IPS-20b (cell line): ENCODE measurements around the gene RARA.
"Not testable (repeated sequence)": the region's sequence is repeated elsewhere in the genome, so short reads cannot be mapped to it uniquely, and the experiment has no call there.

ENCODE experiments used
- H3K27ac ChIP-seq: one replicate; pipeline ENCODE4 v1.5.1; 2013; ENCODE audit warnings: low read length
- H3K27me3 ChIP-seq: 2 replicates; pipeline ENCODE4 v1.6.1; 2013; ENCODE audit warnings: mild to moderate bottlenecking, low read length, inconsistent platforms; ENCODE audit not compliant: insufficient read depth
- H3K36me3 ChIP-seq: 2 replicates; pipeline ENCODE4 v1.6.1; 2013; ENCODE audit warnings: low read depth, mild to moderate bottlenecking, inconsistent platforms, low read length, moderate library complexity; ENCODE audit not compliant: insufficient read depth
- H3K4me1 ChIP-seq: 2 replicates; pipeline ENCODE4 v1.6.1; 2013; ENCODE audit warnings: mild to moderate bottlenecking, control low read depth, inconsistent platforms, low read length, moderate library complexity; ENCODE audit not compliant: insufficient read depth
- H3K4me3 ChIP-seq: 2 replicates; pipeline ENCODE4 v1.5.1; 2013; ENCODE audit warnings: mild to moderate bottlenecking, low read length, inconsistent platforms
- H3K9ac ChIP-seq: 2 replicates; pipeline ENCODE4 v1.6.1; 2013; ENCODE audit warnings: low read depth, mild to moderate bottlenecking, inconsistent platforms, low read length, moderate library complexity
- H3K9me3 ChIP-seq: 2 replicates; pipeline ENCODE4 v1.6.1; 2013; ENCODE audit warnings: mild to moderate bottlenecking, low read depth, low read length, inconsistent platforms; ENCODE audit not compliant: insufficient read depth

The RARA gene

GRCh38 chr17:40299159-40299757 is 9.7 kb upstream of the RARA start:
- not testable (repeated sequence) for H3K9ac ChIP-seq, H3K9me3 ChIP-seq, H3K27ac ChIP-seq, H3K4me3 ChIP-seq, H3K27me3 ChIP-seq
- Histone ChIP-seq H3K4me1 (peaks cover 21% of the 10 kb centered on the region; the same call in 1 of the 2 replicates), H3K36me3 (peaks cover 100% of the 10 kb centered on the region)

DNA sequence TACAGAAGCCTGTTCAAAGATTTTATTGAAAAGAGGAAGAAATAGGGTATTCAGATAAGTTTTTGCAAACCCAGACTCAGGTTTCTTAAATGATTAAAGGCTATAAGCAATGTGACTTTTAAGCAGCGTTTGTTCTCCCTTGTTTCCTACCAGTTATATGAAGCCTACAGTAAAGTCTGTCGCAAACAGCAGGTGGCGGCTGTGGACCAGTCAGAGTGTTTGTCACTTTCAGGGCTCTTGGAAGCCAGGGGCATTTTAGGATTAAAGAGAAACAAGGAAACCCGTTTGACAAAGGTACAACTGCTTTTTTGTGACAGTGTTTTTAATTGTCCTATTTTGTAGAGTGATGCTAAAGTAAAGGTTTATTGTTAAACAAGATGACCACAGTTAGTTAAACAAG is 7.7 kb upstream of the RARA start:
- Histone ChIP-seq H3K27ac (no peak overlapping the region), H3K9me3 (no peaks in the 10 kb centered on the region), H3K36me3 (peaks cover 84% of the 10 kb centered on the region), H3K4me3 (no peak overlapping the region), H3K9ac (no peak overlapping the region), H3K4me1 (peaks cover 5% of the 10 kb centered on the region), H3K27me3 (no peaks in the 10 kb centered on the region)

GRCh38 chr17:40303009-40303657 is 5.8 kb upstream of the RARA start:
- Histone ChIP-seq H3K27me3 (no peaks in the 10 kb centered on the region), H3K9me3 (no peaks in the 10 kb centered on the region), H3K27ac (no peak overlapping the region), H3K4me3 (no peak overlapping the region), H3K36me3 (peaks cover 66% of the 10 kb centered on the region), H3K9ac (no peak overlapping the region), H3K4me1 (peaks cover 18% of the 10 kb centered on the region)

- no peak overlapping the region for H3K9ac ChIP-seq
- H3K9me3 ChIP-seq: no peaks in the 10 kb centered on the region
- H3K4me3 ChIP-seq: no peak overlapping the region
- H3K4me1 ChIP-seq: peaks cover 25% of the 10 kb centered on the region
- peaks cover 58% of the 10 kb centered on the region for H3K36me3 ChIP-seq
- no peak overlapping the region for H3K27ac ChIP-seq
- no peaks in the 10 kb centered on the region for H3K27me3 ChIP-seq
Measured at GRCh38 chr17:40303708-40304551, 5.0 kb upstream of the RARA start.

DNA sequence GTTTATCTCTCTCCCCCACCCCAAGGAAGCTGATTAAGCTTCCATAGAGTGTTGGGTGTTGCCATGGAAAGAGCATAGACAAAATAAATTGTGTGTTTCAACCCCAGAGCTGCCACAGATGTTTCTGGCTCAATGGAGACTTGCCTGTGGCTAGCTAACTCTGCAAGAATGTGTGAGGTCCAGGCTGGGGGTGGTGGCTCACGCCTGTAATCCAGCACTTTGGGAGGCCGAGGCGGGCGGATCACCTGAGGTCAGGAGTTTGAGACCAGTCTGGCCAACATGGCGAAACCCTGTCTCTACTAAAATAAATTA is 4.5 kb upstream of the RARA start:
- H3K27ac ChIP-seq, H3K9me3 ChIP-seq, H3K4me3 ChIP-seq, H3K27me3 ChIP-seq, H3K9ac ChIP-seq: not testable (repeated sequence)
- peaks cover 52% of the 10 kb centered on the region for H3K36me3 ChIP-seq
- H3K4me1 ChIP-seq: peaks cover 25% of the 10 kb centered on the region

- peaks cover 48% of the 10 kb centered on the region for H3K36me3 ChIP-seq
- H3K4me3 ChIP-seq, H3K9ac ChIP-seq, H3K27me3 ChIP-seq, H3K9me3 ChIP-seq, H3K27ac ChIP-seq: not testable (repeated sequence)
- H3K4me1 ChIP-seq: peaks cover 28% of the 10 kb centered on the region
Measured at GRCh38 chr17:40304866-40305265, 4.1 kb upstream of the RARA start.

DNA sequence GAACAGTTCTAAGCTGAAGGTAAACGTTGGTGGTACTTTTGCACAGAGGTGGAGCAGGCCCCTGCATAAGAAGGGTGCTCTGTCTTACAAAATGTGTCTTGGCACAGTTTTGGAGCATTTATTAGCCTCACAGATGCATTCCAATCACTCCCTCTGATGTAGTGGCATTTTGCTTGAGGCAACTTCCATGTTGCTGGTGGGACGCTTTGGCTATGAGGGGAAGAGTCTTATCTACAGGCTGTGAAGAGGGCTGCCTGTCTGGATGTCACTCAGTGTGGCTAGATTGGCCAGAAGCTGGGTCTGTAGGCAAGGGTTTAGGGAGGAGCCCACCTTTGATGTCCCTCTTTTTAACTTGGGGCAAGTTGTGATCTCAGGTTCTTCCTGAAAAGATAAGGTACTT is 2.6 kb upstream of the RARA start:
- H3K9ac ChIP-seq: peak overlapping the region; percentile 59; the same call in 1 of the 2 replicates
- H3K4me1 ChIP-seq: peaks cover 28% of the 10 kb centered on the region
- no peaks in the 10 kb centered on the region for H3K27me3 ChIP-seq
- peak overlapping the region; percentile 32; the same call in 1 of the 2 replicates for H3K4me3 ChIP-seq
- H3K36me3 ChIP-seq: peaks cover 33% of the 10 kb centered on the region
- H3K9me3 ChIP-seq: no peaks in the 10 kb centered on the region
- H3K27ac ChIP-seq: no peak overlapping the region

DNA sequence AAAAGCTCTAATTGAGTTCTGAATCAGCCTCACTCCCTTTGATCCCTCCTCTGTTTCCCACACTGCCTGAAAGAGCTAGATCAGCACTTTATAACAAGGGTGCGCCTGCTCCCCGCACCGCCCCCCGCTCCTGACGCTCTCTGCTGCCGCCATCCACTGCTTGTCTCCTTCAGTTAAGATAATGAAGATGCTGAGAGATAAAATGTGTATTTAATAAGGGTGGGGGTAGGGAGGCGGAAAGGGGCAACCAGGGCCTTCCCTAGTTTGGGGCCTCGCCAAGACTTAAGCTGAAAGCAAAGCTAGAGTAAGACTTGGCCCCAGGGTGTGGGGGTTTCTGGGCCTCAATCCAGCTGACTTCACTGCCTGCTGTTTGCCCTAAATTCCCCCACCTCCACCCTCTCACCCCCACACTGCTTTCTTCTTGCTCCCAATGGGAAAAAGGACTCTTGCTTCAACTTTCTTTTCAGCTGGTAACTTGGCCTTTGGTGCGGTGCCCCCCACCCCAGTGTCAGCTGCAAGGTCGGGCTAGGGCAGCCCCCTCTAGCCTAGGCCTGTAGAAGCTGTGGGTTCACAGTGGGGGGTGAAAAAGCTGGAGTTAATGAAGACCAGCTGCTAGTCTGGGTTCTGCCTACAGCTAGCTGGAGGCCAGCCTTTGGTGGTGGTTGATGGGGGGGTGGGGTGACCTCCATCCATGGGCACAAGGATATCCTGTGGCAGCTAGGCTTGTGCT is 1.8 kb upstream of the RARA start:
- Histone ChIP-seq H3K4me3 (peak overlapping the region; percentile 34; the same call in 1 of the 2 replicates), H3K4me1 (peaks cover 28% of the 10 kb centered on the region), H3K27me3 (no peaks in the 10 kb centered on the region), H3K27ac (no peak overlapping the region), H3K36me3 (peaks cover 25% of the 10 kb centered on the region), H3K9ac (peak overlapping the region; percentile 59; the same call in 1 of the 2 replicates), H3K9me3 (no peaks in the 10 kb centered on the region)

- H3K9ac ChIP-seq: no peak overlapping the region; the same call in 1 of the 2 replicates
Measured at GRCh38 chr17:40307740-40308239, 1.2 kb upstream of the RARA start.

DNA sequence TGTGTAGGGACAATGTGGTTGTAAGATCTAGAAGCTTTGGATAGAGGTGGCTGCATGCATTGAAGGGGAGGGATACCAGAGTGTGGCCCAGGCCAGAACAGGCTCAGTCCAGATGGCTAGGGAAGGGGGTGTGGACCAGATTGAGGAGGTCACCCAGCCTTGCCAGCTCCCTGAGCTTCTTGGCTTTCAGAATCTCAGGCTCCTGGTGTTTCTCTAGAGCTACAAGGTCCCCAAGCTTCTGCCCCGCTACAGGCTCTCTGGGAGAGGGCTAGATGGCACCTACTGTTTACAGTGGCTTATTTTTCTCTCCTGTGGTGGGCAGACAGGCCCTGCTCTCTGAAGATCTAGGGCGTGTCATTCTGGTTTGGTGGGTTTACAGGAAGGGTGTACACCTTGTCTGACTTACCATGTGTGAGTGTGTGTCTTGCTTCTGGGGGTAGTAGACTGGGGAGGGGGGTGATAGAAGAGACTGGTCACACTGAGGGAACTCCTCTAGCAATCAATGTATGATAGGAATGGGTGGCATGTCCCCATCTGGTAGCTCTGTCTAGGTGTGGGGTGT is 1.1 kb downstream of the RARA start:
- Histone ChIP-seq H3K4me1 (peaks cover 35% of the 10 kb centered on the region), H3K9ac (no peak overlapping the region; the same call in 1 of the 2 replicates), H3K36me3 (no peaks in the 10 kb centered on the region), H3K4me3 (peak overlapping the region; percentile 82), H3K27me3 (no peaks in the 10 kb centered on the region), H3K27ac (no peak overlapping the region), H3K9me3 (no peaks in the 10 kb centered on the region)

More at GRCh38 chr17:40307740-40308239, 1.2 kb upstream of the RARA start:
- Histone ChIP-seq H3K27me3 (no peaks in the 10 kb centered on the region), H3K36me3 (peaks cover 19% of the 10 kb centered on the region), H3K27ac (no peak overlapping the region), H3K4me3 (no peak overlapping the region; the same call in 1 of the 2 replicates), H3K9me3 (no peaks in the 10 kb centered on the region), H3K4me1 (peaks cover 28% of the 10 kb centered on the region)

GRCh38 chr17:40310882-40311391 is 2.0 kb downstream of the RARA start:
- H3K9me3 ChIP-seq: no peaks in the 10 kb centered on the region
- no peak overlapping the region for H3K4me3 ChIP-seq
- H3K27me3 ChIP-seq: peaks cover 8% of the 10 kb centered on the region
- H3K4me1 ChIP-seq: peaks cover 40% of the 10 kb centered on the region
- no peak overlapping the region for H3K9ac ChIP-seq
- H3K27ac ChIP-seq: no peak overlapping the region
- no peaks in the 10 kb centered on the region for H3K36me3 ChIP-seq
